ENCODE measurements around the gene QRICH1. TPM values are rescaled to one million over a fixed set of nuclear protein-coding genes. Genes with fewer than 3 reads are reported as not detected.

QRICH1 gene
- 106 and 116 TPM in 2 replicates for total RNA-seq
- 89.6 and 89.7 TPM in 2 replicates for polyA plus RNA-seq
- 67.2 and 68.2 TPM in 2 replicates for polyA plus RNA-seq (2011; cell fraction: cytosol; rRNA removed)
- 306 and 324 TPM in 2 replicates for polyA plus RNA-seq (2011; cell fraction: nucleus; rRNA removed)
- 41.5 and 50.0 TPM in 2 replicates for polyA plus RNA-seq (2012)
- polyA minus RNA-seq = 145 and 152 TPM in 2 replicates
- 66.4 TPM for polyA minus RNA-seq (2011; cell fraction: cytosol; rRNA and poly(A)+ RNA removed)
- 67.8 and 109 TPM in 2 replicates for polyA minus RNA-seq (2011; cell fraction: nucleus; rRNA and poly(A)+ RNA removed)
- percentile 81 among the genes with signal in this experiment for Bru-seq, nascent RNA
- percentile 79 among the genes with signal in this experiment for BruChase-seq, experiment 1, labeled RNA remaining after a 6-hour chase
- percentile 79 among the genes with signal in this experiment for BruChase-seq, experiment 2, labeled RNA remaining after a 2-hour chase
- long read RNA-seq, transcript QRICH1-202 (10 exons, 3,549 nt) = major isoform, 66 of 119 reads
- long read RNA-seq, transcript QRICH1-201 (11 exons, 3,083 nt) = minor isoform, 8 of 119 reads
- long read RNA-seq, partial matches to known transcripts = 21 of 119 reads
- long read RNA-seq, other reads (novel, unspliced or antisense) = 21 of 119 reads

GRCh38 chr3:49093853-49094767, at the start of gene QRICH1:
QRICH1 (minus strand) TSS chr3:49094071; CDS start chr3:49077017, 17,054 bp downstream.
- POLR2A ChIA-PET = interaction anchor here (0.7 to 2.6 kb wide), 11 partner anchors 11 to 318 kb away, joined by 3 to 19 read pairs (median 4); partner anchors contain the start of genes IMPDH2, NDUFAF3, RHOA and USP19
- Histone ChIP-seq H3K79me2 (ENCODE audit: control insufficient read depth, insufficient read depth, low read length) (peaks cover 41% of the 10 kb centered on the region), H3K4me3 (replicated peaks in 1 of 3; ENCODE audit: insufficient read depth in 1 of 3, low read depth in 1 of 3, low read length in 3 of 3) (peak within 1 kb of the TSS; percentile 79 to 100 (median 80)), H3K9me3 (replicated peaks; ENCODE audit: control insufficient read depth, insufficient read depth, low read length) (no peaks in the 10 kb centered on the region), H3K4me1 (ENCODE audit: control insufficient read depth, extremely low read depth, insufficient read depth, low read length) (peaks cover 13% of the 10 kb centered on the region), H3K27ac (ENCODE audit: insufficient read depth, low read depth, low read length) (peak within 1 kb of the TSS; percentile 93), H3K9ac (replicated peaks; ENCODE audit: extremely low read depth, insufficient read depth, low read length) (peak within 1 kb of the TSS; percentile 99), H3K27me3 (ENCODE audit: control insufficient read depth in 2 of 2, insufficient read depth in 2 of 2, low read length in 2 of 2) (no peaks in the 10 kb centered on the region), H3K36me3 (ENCODE audit: control insufficient read depth in 2 of 2, extremely low read depth in 1 of 2, insufficient read depth in 2 of 2, low read length in 2 of 2) (peaks cover 8 to 18% of the 10 kb centered on the region in 2 experiments), H3K9me1 (replicated peaks; ENCODE audit: control insufficient read depth, extremely low read depth, insufficient read depth, low read length) (no peaks in the 10 kb centered on the region), H2AFZ (ENCODE audit: low read depth, low read length) (peak within 1 kb of the TSS; percentile 71), H4K20me1 (replicated peaks; ENCODE audit: control insufficient read depth, extremely low read depth, insufficient read depth, low read length) (peaks cover 11% of the 10 kb centered on the region), H3K4me2 (ENCODE audit: insufficient read depth, low read length) (peak within 1 kb of the TSS; percentile 96)
- peak; percentile 99 for DNase-seq (ENCODE audit: low read depth, low spot score)
- intact Hi-C loops (cut with micrococcal nuclease) (loop anchor here (1.0 to 5.0 kb wide), 11 partner anchors 10 to 333 kb away; partner anchors contain the start of genes C3orf62, IMPDH2, KLHDC8B and LAMB2), dilution Hi-C loops (cut with MboI; ENCODE audit: extremely low pct_ligation_motif_present, low sequenced_read_pairs) (no loop called here)
- TF ChIP-seq MYC (IDR thresholded peaks at IDR 0.05; ENCODE audit: low read depth, low read length) (no peak), EZH2 (IDR thresholded peaks at IDR 0.05; ENCODE audit: borderline replicate concordance, low read depth, low read length, severe bottlenecking) (no peak), GATA2 (IDR thresholded peaks at IDR 0.05; ENCODE audit: insufficient read depth, insufficient read length, low read depth, low read length) (no peak), POLR2AphosphoS5 (IDR thresholded peaks at IDR 0.05; ENCODE audit: insufficient read depth, low read depth, low read length) (peak; percentile 72), POLR2A (IDR thresholded peaks at IDR 0.05; ENCODE audit: low read depth, low read length) (peak; percentile 13), MAX (IDR thresholded peaks at IDR 0.05; ENCODE audit: insufficient read depth, insufficient read length) (no peak), FOS (IDR thresholded peaks at IDR 0.05; ENCODE audit: borderline replicate concordance, insufficient read depth, low read length) (no peak), JUN (IDR thresholded peaks at IDR 0.05; ENCODE audit: borderline replicate concordance, insufficient read depth, insufficient read length, low read depth) (no peak)
- TF ChIP-seq, protein P1, sequence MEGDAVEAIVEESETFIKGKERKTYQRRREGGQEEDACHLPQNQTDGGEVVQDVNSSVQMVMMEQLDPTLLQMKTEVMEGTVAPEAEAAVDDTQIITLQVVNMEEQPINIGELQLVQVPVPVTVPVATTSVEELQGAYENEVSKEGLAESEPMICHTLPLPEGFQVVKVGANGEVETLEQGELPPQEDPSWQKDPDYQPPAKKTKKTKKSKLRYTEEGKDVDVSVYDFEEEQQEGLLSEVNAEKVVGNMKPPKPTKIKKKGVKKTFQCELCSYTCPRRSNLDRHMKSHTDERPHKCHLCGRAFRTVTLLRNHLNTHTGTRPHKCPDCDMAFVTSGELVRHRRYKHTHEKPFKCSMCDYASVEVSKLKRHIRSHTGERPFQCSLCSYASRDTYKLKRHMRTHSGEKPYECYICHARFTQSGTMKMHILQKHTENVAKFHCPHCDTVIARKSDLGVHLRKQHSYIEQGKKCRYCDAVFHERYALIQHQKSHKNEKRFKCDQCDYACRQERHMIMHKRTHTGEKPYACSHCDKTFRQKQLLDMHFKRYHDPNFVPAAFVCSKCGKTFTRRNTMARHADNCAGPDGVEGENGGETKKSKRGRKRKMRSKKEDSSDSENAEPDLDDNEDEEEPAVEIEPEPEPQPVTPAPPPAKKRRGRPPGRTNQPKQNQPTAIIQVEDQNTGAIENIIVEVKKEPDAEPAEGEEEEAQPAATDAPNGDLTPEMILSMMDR (IDR thresholded peaks at IDR 0.05; ENCODE audit: extremely low read depth in 1 of 2, insufficient read depth in 1 of 2, low read depth in 1 of 2, low read length in 2 of 2) = peak; percentile 64 to 82
- CTCF ChIA-PET = interaction anchor here (0.6 to 3.2 kb wide), 18 partner anchors 8 to 355 kb away, joined by 3 to 47 read pairs (median 6); partner anchors contain the start of genes IMPDH2, KLHDC8B, LAMB2 and NDUFAF3
- peak; percentile 97 for FAIRE-seq
- no TSS peak for BruUV-seq (replicated peaks)
